WTC11 (cell line): ENCODE results near the gene SMARCC2. TPM values are rescaled to one million over a fixed set of nuclear protein-coding genes. Genes with fewer than 3 reads are reported as not detected.

Source experiments
- ATAC-seq: fragments of 200-7000 bp; cut with Tn5 transposase; 2 replicates; pipeline ENCODE4 v1.10.0; 2021; ENCODE audit warnings: mild to moderate bottlenecking, moderate library complexity
- CTCF ChIA-PET: fragments of 300-600 bp; sonication (Branson Sonifier 250); formaldehyde crosslinking; loops from one replicate; lab custom pipeline; 2021; ENCODE audit warnings: antibody characterized with exemption; lab: Charles Lee
- POLR2A ChIA-PET: fragments of 350-600 bp; sonication (Branson Sonifier 250); formaldehyde crosslinking; loops from one replicate; lab custom pipeline; 2021; ENCODE audit warnings: antibody characterized with exemption; lab: Charles Lee
- DNase-seq: peaks from one replicate; pipeline ENCODE4 v3.0.0; 2021; ENCODE audit warnings: low spot score
- H3K27ac Mint-ChIP-seq: 2 replicates; pipeline ENCODE4 v1.8.0; 2021; ENCODE audit warnings: mixed read lengths
- H3K27me3 Mint-ChIP-seq: 2 replicates; pipeline ENCODE4 v1.8.0; 2021; ENCODE audit warnings: low read depth, mild to moderate bottlenecking, moderate library complexity, mixed read lengths
- H3K36me3 Mint-ChIP-seq: 2 replicates; pipeline ENCODE4 v1.8.0; 2021; ENCODE audit warnings: mixed read lengths
- H3K4me1 Mint-ChIP-seq: 2 replicates; pipeline ENCODE4 v1.8.0; 2022; ENCODE audit warnings: mixed read lengths
- H3K4me3 Mint-ChIP-seq: 2 replicates; pipeline ENCODE4 v1.8.0; 2021; ENCODE audit warnings: mild to moderate bottlenecking, moderate library complexity, mixed read lengths
- H3K9me3 Mint-ChIP-seq: 2 replicates; pipeline ENCODE4 v1.8.0; 2021; ENCODE audit warnings: mixed read lengths
- ARID4B ChIP-seq: sonication (generic); formaldehyde crosslinking; IDR thresholded peaks from 2 replicates; pipeline ENCODE4 v1.8.0; 2023; ENCODE audit warnings: missing genetic modification reagents, mild to moderate bottlenecking, borderline replicate concordance
- CREM ChIP-seq: sonication (generic); formaldehyde crosslinking; IDR thresholded peaks from 2 replicates; pipeline ENCODE4 v1.8.1; 2022; ENCODE audit warnings: mild to moderate bottlenecking, missing genetic modification reagents, moderate library complexity
- EMX1 ChIP-seq: fragments of 250-450 bp; sonication (Bioruptor Pico); IDR thresholded peaks from 2 replicates; pipeline ENCODE4 v1.8.0; 2021; ENCODE audit warnings: mild to moderate bottlenecking
- FOXP1 ChIP-seq: sonication (generic); formaldehyde crosslinking; IDR thresholded peaks from 2 replicates; pipeline ENCODE4 v1.8.0; 2022; ENCODE audit warnings: missing genetic modification reagents, mild to moderate bottlenecking, moderate library complexity, borderline replicate concordance
- FOXP4 ChIP-seq: sonication (generic); formaldehyde crosslinking; IDR thresholded peaks from 2 replicates; pipeline ENCODE4 v1.8.0; 2022; ENCODE audit warnings: mild to moderate bottlenecking, missing genetic modification reagents
- GRHL2 ChIP-seq: fragments of 250-450 bp; sonication (Bioruptor Pico); IDR thresholded peaks from 2 replicates; pipeline ENCODE4 v1.8.0; 2022; ENCODE audit warnings: mild to moderate bottlenecking, moderate library complexity; ENCODE audit not compliant: insufficient replicate concordance, severe bottlenecking
- GTF2I ChIP-seq: fragments of 250-450 bp; sonication (Bioruptor Pico); conservative IDR thresholded peaks from 2 replicates; pipeline ENCODE4 v1.4.0; 2021; ENCODE audit warnings: mild to moderate bottlenecking
- IRF2 ChIP-seq: sonication (generic); formaldehyde crosslinking; IDR thresholded peaks from 2 replicates; pipeline ENCODE4 v1.8.0; 2022; ENCODE audit warnings: low read depth, missing genetic modification reagents, borderline replicate concordance
- JUN ChIP-seq: sonication (generic); formaldehyde crosslinking; IDR thresholded peaks from 2 replicates; pipeline ENCODE4 v1.8.0; 2023; ENCODE audit warnings: mild to moderate bottlenecking, missing genetic modification reagents
- MLX ChIP-seq: sonication (generic); formaldehyde crosslinking; IDR thresholded peaks from 2 replicates; pipeline ENCODE4 v1.8.1; 2023; ENCODE audit warnings: mild to moderate bottlenecking, missing genetic modification reagents, moderate library complexity
- OVOL2 ChIP-seq: fragments of 250-450 bp; sonication (Bioruptor Pico); IDR thresholded peaks from 2 replicates; pipeline ENCODE4 v1.9.0; 2021; ENCODE audit warnings: mild to moderate bottlenecking, borderline replicate concordance
- PRDM15 ChIP-seq: sonication (generic); formaldehyde crosslinking; IDR thresholded peaks from 2 replicates; pipeline ENCODE4 v1.8.0; 2022; ENCODE audit warnings: missing genetic modification reagents
- TEAD1 ChIP-seq: sonication (generic); formaldehyde crosslinking; IDR thresholded peaks from 2 replicates; pipeline ENCODE4 v1.8.0; 2022; ENCODE audit warnings: mild to moderate bottlenecking, missing genetic modification reagents
- ZBTB43 ChIP-seq: sonication (generic); formaldehyde crosslinking; IDR thresholded peaks from 2 replicates; pipeline ENCODE4 v1.8.1; 2023; ENCODE audit warnings: mild to moderate bottlenecking, missing genetic modification reagents
- ZNF121 ChIP-seq: sonication (generic); formaldehyde crosslinking; IDR thresholded peaks from 2 replicates; pipeline ENCODE4 v1.8.0; 2023; ENCODE audit warnings: missing genetic modification reagents
- ZNF263 ChIP-seq: sonication (generic); formaldehyde crosslinking; IDR thresholded peaks from 2 replicates; pipeline ENCODE4 v1.8.1; 2022; ENCODE audit warnings: low read depth, mild to moderate bottlenecking, moderate library complexity, missing genetic modification reagents
- ZNF281 ChIP-seq: sonication (generic); formaldehyde crosslinking; IDR thresholded peaks from 2 replicates; pipeline ENCODE4 v1.8.0; 2023; ENCODE audit warnings: mild to moderate bottlenecking, missing genetic modification reagents
- ZNF425 ChIP-seq: fragments of 250-450 bp; sonication (Bioruptor Pico); conservative IDR thresholded peaks from 2 replicates; pipeline ENCODE4 v1.9.0; 2021; ENCODE audit warnings: mild to moderate bottlenecking
- ZNF671 ChIP-seq: fragments of 250-450 bp; sonication (Bioruptor Pico); IDR thresholded peaks from 2 replicates; pipeline ENCODE4 v1.8.0; 2021; ENCODE audit warnings: mild to moderate bottlenecking
- total RNA-seq: library from RNA; stranded (reverse); gene quantifications from 3 replicates; pipeline ENCODE4 v1.2.3, GENCODE V29; 2021

Gene SMARCC2
- total RNA-seq, 1 experiment from 2014 or later, result 76.8 TPM

GRCh38 chr12:56141946-56142784, 47.1 kb downstream of the SMARCC2 start:
- Mint-ChIP-seq H3K36me3 (peaks cover 80% of the 10 kb centered on the region), H3K4me3 (no peak overlapping the region), H3K9me3 (peaks cover 12% of the 10 kb centered on the region), H3K4me1 (no peaks in the 10 kb centered on the region), H3K27me3 (no peaks in the 10 kb centered on the region), H3K27ac (no peak overlapping the region)
- no peak for TF ChIP-seq ZNF121
- no peak for TF ChIP-seq FOXP1 (CRISPR knock-in tag)
- TF ChIP-seq ZNF281 (CRISPR knock-in tag), result no peak
- TF ChIP-seq IRF2 (CRISPR knock-in tag), result no peak
- no peak for TF ChIP-seq ZNF263 (CRISPR knock-in tag)
- no peak for TF ChIP-seq EMX1 (CRISPR knock-in tag)
- TF ChIP-seq JUN (CRISPR knock-in tag), result no peak
- TF ChIP-seq FOXP4 (CRISPR knock-in tag), result no peak
- TF ChIP-seq ARID4B (CRISPR knock-in tag), result no peak
- TF ChIP-seq GRHL2 (CRISPR knock-in tag), result no peak
- TF ChIP-seq ZBTB43, result no peak
- no peak for TF ChIP-seq GTF2I
- no peak for TF ChIP-seq OVOL2 (CRISPR knock-in tag)
- TF ChIP-seq PRDM15 (CRISPR knock-in tag), result no peak
- TF ChIP-seq MLX (CRISPR knock-in tag), result no peak
- no peak for TF ChIP-seq CREM (CRISPR knock-in tag)
- TF ChIP-seq ZNF671 (CRISPR knock-in tag), result no peak
- TF ChIP-seq ZNF425 (CRISPR knock-in tag), result no peak
- no peak for TF ChIP-seq TEAD1
- ChIA-PET POLR2A (interaction anchor here (1.5 to 1.6 kb wide), 2 partner anchors 17 to 24 kb away, joined by 4 read pairs; partner anchors contain the start of gene ZC3H10), CTCF (interaction anchor here (0.8 to 1.4 kb wide), 4 partner anchors 9 to 64 kb away, joined by 3 to 6 read pairs (median 4); partner anchors contain the start of genes ESYT1 and SMARCC2)
- DNase-seq, result no peak
- no peak for ATAC-seq
